GM19452 (cell line): ENCODE data around the gene UTS2.

Source experiments
- ATAC-seq: cut with Tn5 transposase; IDR thresholded peaks from one replicate; pipeline ENCODE4 v1.9.1; 2021; ENCODE audit not compliant: unreplicated experiment

Gene UTS2

GRCh38 chr1:7813677-7814373 lies 39.0 kb downstream of the UTS2 start:
- no peak for ATAC-seq

GRCh38 chr1:7811476-7811875 lies 41.4 kb downstream of the UTS2 start:
- ATAC-seq = no peak

- no peak for ATAC-seq
These were observed 42.5 kb downstream of the UTS2 start for GRCh38 chr1:7810395-7810794.

GRCh38 chr1:7809742-7810141 lies 43.1 kb downstream of the UTS2 start:
- no peak for ATAC-seq

GRCh38 chr1:7808253-7808844 lies 44.5 kb downstream of the UTS2 start:
- no peak for ATAC-seq

- no peak for ATAC-seq
These were observed 47.4 kb downstream of the UTS2 start for GRCh38 chr1:7805460-7805859.
